Brain microvascular endothelial cell (primary cell): ENCODE data around the gene UBE2D3.

Experiments used
- DNase-seq: peaks from one replicate; pipeline ENCODE4 v3.0.0-alpha.2; 2020
- H3K27ac ChIP-seq: fragments of 250-450 bp; sonication (Bioruptor Pico); 2 replicates; pipeline ENCODE4 v1.5.1; 2020; ENCODE audit warnings: mild to moderate bottlenecking, moderate library complexity
- H3K27me3 ChIP-seq: fragments of 250-450 bp; sonication (Bioruptor Pico); replicated peaks from 2 replicates; pipeline ENCODE4 v1.5.1; 2020; ENCODE audit warnings: mild to moderate bottlenecking
- H3K36me3 ChIP-seq: fragments of 250-450 bp; sonication (Bioruptor Pico); replicated peaks from 2 replicates; pipeline ENCODE4 v1.5.1; 2020; ENCODE audit warnings: mild to moderate bottlenecking
- H3K4me3 ChIP-seq: 2 replicates; pipeline ENCODE4 v1.5.1; 2011; ENCODE audit warnings: low read depth, mild to moderate bottlenecking, control low read depth, low read length, moderate library complexity
- CTCF ChIP-seq: IDR thresholded peaks from 2 replicates; pipeline ENCODE4 v1.5.1; 2011; ENCODE audit warnings: low read depth, mild to moderate bottlenecking, moderate library complexity, low read length, control low read depth, inconsistent platforms; ENCODE audit errors: missing control alignments
- in situ Hi-C: cut with HindIII; loops from 2 replicates; pipeline ENCODE4 v1.10.0; 2017; ENCODE audit warnings: low sequenced_read_pairs, low pct_ligation_motif_present

The UBE2D3 gene

DNA sequence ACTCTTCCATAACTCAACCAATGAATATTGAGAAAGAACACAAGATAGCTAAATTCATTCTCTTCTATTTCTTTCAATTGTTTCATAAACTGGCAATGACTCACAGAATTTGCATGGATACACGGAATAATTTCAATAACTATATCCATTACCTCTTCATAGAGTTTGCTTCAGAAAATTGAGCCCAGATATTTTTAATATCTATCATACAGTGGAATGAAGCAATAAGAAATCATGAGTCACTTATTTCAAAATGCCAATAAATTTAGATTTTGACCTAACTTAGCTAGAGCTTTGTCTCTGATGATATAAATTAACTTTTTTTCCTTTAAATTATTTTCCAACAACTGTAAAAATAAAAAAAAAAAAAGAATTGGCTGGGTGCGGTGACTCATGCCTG is 44.3 kb downstream of the UBE2D3 start:
- no peak for TF ChIP-seq CTCF

DNA sequence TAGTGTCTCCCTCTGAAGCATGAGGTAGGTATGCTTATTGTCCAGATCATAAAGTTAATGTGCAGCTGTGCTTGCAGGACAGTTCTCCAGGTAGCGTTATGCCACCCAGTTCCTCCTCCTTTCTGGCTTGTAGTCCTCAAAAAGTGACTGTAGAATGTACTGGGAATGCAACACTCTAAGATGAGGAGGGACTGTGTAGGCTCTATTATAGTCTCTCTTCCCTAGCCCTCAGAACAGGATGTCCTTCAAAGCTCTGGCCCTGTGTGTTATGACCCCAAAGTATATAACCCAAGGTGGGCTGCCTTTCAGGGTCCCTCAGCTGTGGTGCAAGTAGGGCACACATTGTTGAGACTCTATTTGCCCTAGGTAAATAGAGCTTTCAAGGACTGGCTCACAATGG is 45.8 kb downstream of the UBE2D3 start:
- in situ Hi-C loops: no loop called here
- TF ChIP-seq CTCF: no peak
- H3K36me3 ChIP-seq: no peaks in the 10 kb centered on the region
- H3K4me3 ChIP-seq: no peak overlapping the region
- no peaks in the 10 kb centered on the region for H3K27me3 ChIP-seq
- no peak for DNase-seq
- no peak overlapping the region for H3K27ac ChIP-seq

More for the DNA sequence above, 44.3 kb downstream of the UBE2D3 start:
- H3K27ac ChIP-seq: no peak overlapping the region
- no peak overlapping the region for H3K4me3 ChIP-seq
- in situ Hi-C loops: no loop called here
- no peak for DNase-seq
- H3K36me3 ChIP-seq: no peaks in the 10 kb centered on the region
- no peaks in the 10 kb centered on the region for H3K27me3 ChIP-seq

GRCh38 chr4:102780476-102781144 is 46.7 kb downstream of the UBE2D3 start:
- in situ Hi-C loops: no loop called here
- Histone ChIP-seq H3K4me3 (no peak overlapping the region), H3K27ac (no peak overlapping the region), H3K27me3 (no peaks in the 10 kb centered on the region), H3K36me3 (no peaks in the 10 kb centered on the region)
- DNase-seq: peak; percentile 12
- TF ChIP-seq CTCF: no peak

GRCh38 chr4:102779204-102779603 is 48.1 kb downstream of the UBE2D3 start:
- Histone ChIP-seq H3K27ac (no peak overlapping the region), H3K36me3 (no peaks in the 10 kb centered on the region), H3K27me3 (no peaks in the 10 kb centered on the region), H3K4me3 (no peak overlapping the region)
- in situ Hi-C loops: no loop called here
- no peak for TF ChIP-seq CTCF
- DNase-seq: no peak

GRCh38 chr4:102778720-102779119 is 48.6 kb downstream of the UBE2D3 start:
- no peak for DNase-seq
- Histone ChIP-seq H3K27me3 (no peaks in the 10 kb centered on the region), H3K36me3 (no peaks in the 10 kb centered on the region), H3K4me3 (no peak overlapping the region), H3K27ac (no peak overlapping the region)
- no peak for TF ChIP-seq CTCF
- in situ Hi-C loops: no loop called here

DNA sequence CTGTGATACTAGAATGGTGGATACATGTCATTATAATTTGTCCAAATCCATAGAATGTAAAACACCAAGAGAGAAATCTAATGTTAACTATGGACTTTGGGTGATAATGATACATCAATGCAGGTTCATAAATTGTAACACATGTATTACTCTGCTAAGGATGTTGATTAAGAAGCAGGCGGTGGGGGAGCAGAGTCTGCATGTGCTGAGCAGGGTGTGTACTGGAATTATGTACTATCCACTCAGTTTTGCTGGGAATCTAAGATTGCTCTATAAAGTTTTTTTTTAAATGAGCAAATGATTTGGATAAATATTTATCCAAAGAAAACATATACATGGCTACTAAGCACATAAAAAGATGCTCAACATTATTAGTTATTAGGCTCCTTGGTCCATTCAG is 51.5 kb downstream of the UBE2D3 start:
- Histone ChIP-seq H3K27me3 (no peaks in the 10 kb centered on the region), H3K27ac (no peak overlapping the region), H3K36me3 (no peaks in the 10 kb centered on the region), H3K4me3 (no peak overlapping the region)
- TF ChIP-seq CTCF: no peak
- in situ Hi-C loops: no loop called here
- DNase-seq: no peak
